ENCODE results near the gene RXRA.

Gene RXRA

DNA sequence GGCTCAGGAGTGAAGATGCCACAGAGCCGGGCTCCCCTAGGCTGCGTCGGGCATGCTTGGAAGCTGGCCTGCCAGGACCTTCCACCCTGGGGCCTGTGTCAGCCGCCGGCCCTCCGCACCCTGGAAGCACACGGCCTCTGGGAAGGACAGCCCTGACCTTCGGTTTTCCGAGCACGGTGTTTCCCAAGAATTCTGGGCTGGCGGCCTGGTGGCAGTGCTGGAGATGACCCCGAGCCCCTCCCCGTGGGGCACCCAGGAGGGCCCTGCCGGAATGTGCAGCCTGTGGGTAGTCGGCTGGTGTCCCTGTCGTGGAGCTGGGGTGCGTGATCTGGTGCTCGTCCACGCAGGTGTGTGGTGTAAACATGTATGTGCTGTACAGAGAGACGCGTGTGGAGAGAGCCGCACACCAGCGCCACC is 113.1 kb downstream of the RXRA start:
- peaks cover 4% of the 10 kb centered on the region for H3K4me1 ChIP-seq (ENCODE audit: control insufficient read depth, insufficient read depth, low read length)
- no peak overlapping the region for H3K4me3 ChIP-seq (ENCODE audit: low read depth, low read length)
- TF ChIP-seq ZNF48 (tag by site-specific recombination; IDR thresholded peaks at IDR 0.05) (no peak), ZNF701 (tag by site-specific recombination; IDR thresholded peaks at IDR 0.05) (no peak), ZSCAN30 (tag by site-specific recombination; IDR thresholded peaks at IDR 0.05) (no peak), ZNF843 (tag by site-specific recombination; IDR thresholded peaks at IDR 0.05) (no peak), GFI1B (tag by site-specific recombination; IDR thresholded peaks at IDR 0.05) (no peak), MZF1 (tag by site-specific recombination; IDR thresholded peaks at IDR 0.05; ENCODE audit: borderline replicate concordance) (no peak), RBAK (tag by site-specific recombination; IDR thresholded peaks at IDR 0.05) (no peak), ZNF544 (tag by site-specific recombination; IDR thresholded peaks at IDR 0.05) (no peak), ZNF514 (tag by site-specific recombination; IDR thresholded peaks at IDR 0.05) (no peak), IKZF3 (tag by site-specific recombination; IDR thresholded peaks at IDR 0.05) (no peak), MYNN (tag by site-specific recombination; IDR thresholded peaks at IDR 0.05; ENCODE audit: borderline replicate concordance) (no peak), ZIC2 (tag by site-specific recombination; IDR thresholded peaks at IDR 0.05) (no peak)
- TF ChIP-seq, protein P1, sequence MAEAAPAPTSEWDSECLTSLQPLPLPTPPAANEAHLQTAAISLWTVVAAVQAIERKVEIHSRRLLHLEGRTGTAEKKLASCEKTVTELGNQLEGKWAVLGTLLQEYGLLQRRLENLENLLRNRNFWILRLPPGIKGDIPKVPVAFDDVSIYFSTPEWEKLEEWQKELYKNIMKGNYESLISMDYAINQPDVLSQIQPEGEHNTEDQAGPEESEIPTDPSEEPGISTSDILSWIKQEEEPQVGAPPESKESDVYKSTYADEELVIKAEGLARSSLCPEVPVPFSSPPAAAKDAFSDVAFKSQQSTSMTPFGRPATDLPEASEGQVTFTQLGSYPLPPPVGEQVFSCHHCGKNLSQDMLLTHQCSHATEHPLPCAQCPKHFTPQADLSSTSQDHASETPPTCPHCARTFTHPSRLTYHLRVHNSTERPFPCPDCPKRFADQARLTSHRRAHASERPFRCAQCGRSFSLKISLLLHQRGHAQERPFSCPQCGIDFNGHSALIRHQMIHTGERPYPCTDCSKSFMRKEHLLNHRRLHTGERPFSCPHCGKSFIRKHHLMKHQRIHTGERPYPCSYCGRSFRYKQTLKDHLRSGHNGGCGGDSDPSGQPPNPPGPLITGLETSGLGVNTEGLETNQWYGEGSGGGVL (tag by site-specific recombination; IDR thresholded peaks at IDR 0.05): no peak
- TF ChIP-seq, protein P2, sequence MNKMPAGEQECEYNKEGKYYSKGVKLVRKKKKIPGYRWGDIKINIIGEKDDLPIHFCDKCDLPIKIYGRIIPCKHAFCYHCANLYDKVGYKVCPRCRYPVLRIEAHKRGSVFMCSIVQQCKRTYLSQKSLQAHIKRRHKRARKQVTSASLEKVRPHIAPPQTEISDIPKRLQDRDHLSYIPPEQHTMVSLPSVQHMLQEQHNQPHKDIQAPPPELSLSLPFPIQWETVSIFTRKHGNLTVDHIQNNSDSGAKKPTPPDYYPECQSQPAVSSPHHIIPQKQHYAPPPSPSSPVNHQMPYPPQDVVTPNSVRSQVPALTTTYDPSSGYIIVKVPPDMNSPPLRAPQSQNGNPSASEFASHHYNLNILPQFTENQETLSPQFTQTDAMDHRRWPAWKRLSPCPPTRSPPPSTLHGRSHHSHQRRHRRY (tag by site-specific recombination; IDR thresholded peaks at IDR 0.05): no peak
- peaks cover 0 to 21% of the 10 kb centered on the region in 2 experiments; a peak in 1 of 3 replicates for H3K36me3 ChIP-seq (ENCODE audit: control insufficient read depth in 2 of 2, insufficient read depth in 1 of 2, low read length in 2 of 2)
- ChIA-PET POLR2A (no interaction called here), CTCF (interaction anchor here (0.6 to 2.6 kb wide), 5 partner anchors 10 to 905 kb away, joined by 3 to 11 read pairs (median 4); no protein-coding TSS in a partner anchor)
- H3K27ac ChIP-seq (ENCODE audit: extremely low read depth, low read depth, low read length): no peak overlapping the region
- H3K9me3 ChIP-seq (ENCODE audit: control insufficient read depth, insufficient read depth, low read depth, low read length): no peaks in the 10 kb centered on the region

DNA sequence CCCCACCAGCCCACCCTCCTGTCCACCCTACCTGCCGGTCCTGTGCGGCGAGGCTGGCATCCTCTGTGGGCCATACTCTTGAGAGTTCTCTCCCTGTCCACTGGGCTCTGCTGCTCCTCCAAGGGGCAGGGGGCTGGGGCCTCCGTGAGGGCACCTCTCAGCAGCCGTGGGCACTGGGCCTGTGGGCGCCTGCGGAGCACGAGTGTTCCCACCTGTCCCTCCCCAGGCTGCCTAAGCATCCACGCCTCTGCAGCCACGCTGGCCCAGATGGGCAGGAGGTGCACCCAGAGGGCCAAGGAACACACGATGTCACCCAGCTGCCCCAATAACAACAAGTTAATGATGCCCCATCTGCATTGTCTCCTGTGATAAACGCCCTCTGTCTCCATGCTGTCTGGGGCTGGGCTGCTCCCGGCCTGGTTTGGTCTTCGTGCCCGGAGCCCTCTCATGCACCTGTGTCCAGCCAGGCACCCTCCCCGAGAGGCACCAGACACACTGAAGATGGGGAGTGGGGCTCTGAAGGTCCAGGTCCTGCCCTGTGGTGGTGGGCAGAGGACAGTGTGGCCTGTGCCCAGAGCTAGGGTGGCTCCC is 114.5 kb downstream of the RXRA start:
- H3K4me3 ChIP-seq (ENCODE audit: low read depth, low read length): no peak overlapping the region
- TF ChIP-seq ZNF2 (tag by site-specific recombination; IDR thresholded peaks at IDR 0.05) (peak; percentile 30; the same call in 1 of the 2 replicates), ZNF776 (tag by site-specific recombination; IDR thresholded peaks at IDR 0.05; ENCODE audit: borderline replicate concordance) (no peak), ZFHX2 (tag by site-specific recombination; conservative IDR thresholded peaks at IDR 0.05) (peak; percentile 37; the same call in 1 of the 2 replicates), ZNF324 (tag by site-specific recombination; IDR thresholded peaks at IDR 0.05) (no peak), ZNF221 (tag by site-specific recombination; IDR thresholded peaks at IDR 0.05; ENCODE audit: borderline replicate concordance) (no peak), EGR2 (tag by site-specific recombination; IDR thresholded peaks at IDR 0.05; ENCODE audit: low read depth) (0 out of 2 replicates have a peak, but pooled peaks have one; percentile 19), ZNF202 (tag by site-specific recombination; IDR thresholded peaks at IDR 0.05; ENCODE audit: borderline replicate concordance) (no peak)
- TF ChIP-seq, protein P3, sequence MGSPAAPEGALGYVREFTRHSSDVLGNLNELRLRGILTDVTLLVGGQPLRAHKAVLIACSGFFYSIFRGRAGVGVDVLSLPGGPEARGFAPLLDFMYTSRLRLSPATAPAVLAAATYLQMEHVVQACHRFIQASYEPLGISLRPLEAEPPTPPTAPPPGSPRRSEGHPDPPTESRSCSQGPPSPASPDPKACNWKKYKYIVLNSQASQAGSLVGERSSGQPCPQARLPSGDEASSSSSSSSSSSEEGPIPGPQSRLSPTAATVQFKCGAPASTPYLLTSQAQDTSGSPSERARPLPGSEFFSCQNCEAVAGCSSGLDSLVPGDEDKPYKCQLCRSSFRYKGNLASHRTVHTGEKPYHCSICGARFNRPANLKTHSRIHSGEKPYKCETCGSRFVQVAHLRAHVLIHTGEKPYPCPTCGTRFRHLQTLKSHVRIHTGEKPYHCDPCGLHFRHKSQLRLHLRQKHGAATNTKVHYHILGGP (tag by site-specific recombination; IDR thresholded peaks at IDR 0.05): no peak
- no peak overlapping the region for H3K27ac ChIP-seq (ENCODE audit: extremely low read depth, low read depth, low read length)
- CTCF ChIA-PET: interaction anchor here (0.6 to 3.0 kb wide), 4 partner anchors 266 to 336 kb away, joined by 3 to 32 read pairs (median 8); no protein-coding TSS in a partner anchor
- H3K36me3 ChIP-seq (ENCODE audit: control insufficient read depth in 2 of 2, insufficient read depth in 1 of 2, low read length in 2 of 2): peaks cover 0 to 16% of the 10 kb centered on the region in 2 experiments; a peak in 1 of 3 replicates
- no peaks in the 10 kb centered on the region; the same call in 1 of the 2 replicates for H3K4me1 ChIP-seq (ENCODE audit: control insufficient read depth, insufficient read depth, low read length)
- POLR2A ChIA-PET: no interaction called here
- H3K9me3 ChIP-seq (ENCODE audit: control insufficient read depth, insufficient read depth, low read depth, low read length): no peaks in the 10 kb centered on the region

Measured in HEK293 (cell line).